ENCODE measurements around the gene BFSP1. TPM values are rescaled to one million over a fixed set of nuclear protein-coding genes. Genes with fewer than 3 reads are reported as not detected.

BFSP1 gene
- polyA plus RNA-seq, 1 of the 3 experiments (the other 2 are of a cell fraction), result 7.1 TPM

DNA sequence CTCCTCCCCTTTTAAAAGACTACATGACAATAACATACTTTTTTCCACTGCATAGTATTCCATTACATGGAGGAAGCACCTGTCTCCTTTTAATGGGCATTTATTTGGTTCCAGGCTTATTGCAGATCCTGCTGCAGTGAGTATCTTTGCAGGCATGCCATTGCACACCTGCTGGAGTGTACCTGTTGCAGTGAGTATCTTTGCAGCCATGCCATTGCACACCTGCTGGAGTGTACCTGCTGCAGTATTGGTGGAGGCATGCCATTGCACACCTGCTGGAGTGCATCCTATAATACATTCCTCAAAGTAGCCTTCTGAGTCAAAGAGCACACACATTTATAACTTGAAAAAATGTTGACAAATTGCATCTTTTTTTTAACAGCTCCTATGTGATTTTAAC lies 1.6 kb downstream of the BFSP1 start:
- no peak overlapping the region for H3K4me2 ChIP-seq
- no peaks in the 10 kb centered on the region for H3K79me2 ChIP-seq (ENCODE audit: insufficient read depth)
- CTCF ChIA-PET, result interaction anchor here (0.6 to 6.3 kb wide), 6 partner anchors 24 to 119 kb away, joined by 3 to 37 read pairs (median 4); no protein-coding TSS in a partner anchor
- H3K9ac ChIP-seq, result no peak overlapping the region
- POLR2A ChIA-PET, result no interaction called here
- no peak overlapping the region for H3K27ac ChIP-seq (ENCODE audit: low read depth in 2 of 2, low read length in 1 of 2)
- peaks cover 3 to 8% of the 10 kb centered on the region in 2 experiments; a peak in 2 of 4 replicates for H3K4me1 ChIP-seq (ENCODE audit: control insufficient read depth in 1 of 2, insufficient read depth in 2 of 2, low read depth in 1 of 2, low read length in 1 of 2)
- TF ChIP-seq RFX5 (IDR thresholded peaks at IDR 0.05; ENCODE audit: low read length) (no peak), YY1 (IDR thresholded peaks at IDR 0.05; ENCODE audit: low read depth) (no peak)
- no peaks in the 10 kb centered on the region for H3K36me3 ChIP-seq (replicated peaks in 1 of 2; ENCODE audit: control insufficient read depth in 1 of 2, insufficient read depth in 2 of 2, low read length in 1 of 2)
- no peaks in the 10 kb centered on the region for H3K27me3 ChIP-seq (ENCODE audit: insufficient read depth)
- H3K4me3 ChIP-seq (ENCODE audit: low read depth in 2 of 2, low read length in 1 of 2), result no peak overlapping the region
- no peaks in the 10 kb centered on the region for H3K9me2 ChIP-seq
- H3K9me3 ChIP-seq, result no peaks in the 10 kb centered on the region
- no peak for DNase-seq
- H3F3A ChIP-seq (replicated peaks; ENCODE audit: insufficient read depth), result no peaks in the 10 kb centered on the region
- no peaks in the 10 kb centered on the region for H4K20me1 ChIP-seq (ENCODE audit: insufficient read depth)
- H2AFZ ChIP-seq (ENCODE audit: low read depth), result no peak overlapping the region

DNA sequence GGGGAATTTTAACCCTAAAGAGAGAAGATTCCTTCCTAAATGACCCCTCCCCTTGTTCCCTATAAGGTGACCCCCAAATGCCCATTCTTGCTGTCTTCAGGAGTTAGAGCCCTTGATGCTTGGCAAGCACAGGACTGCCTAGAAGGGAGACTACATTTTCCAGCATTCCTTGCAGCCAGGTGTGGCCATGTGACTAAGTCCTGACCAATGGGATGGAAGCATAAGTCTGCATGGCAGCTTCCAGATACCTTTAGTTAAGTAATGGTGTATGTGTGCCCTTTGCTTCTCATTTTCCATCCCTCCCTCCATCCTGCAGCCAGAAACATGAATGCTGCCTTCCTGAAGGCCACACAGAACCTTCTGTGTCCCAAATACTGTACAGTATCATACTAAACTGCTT lies 5.5 kb downstream of the BFSP1 start:
- peak; percentile 50 for DNase-seq

More for the DNA sequence above, 5.5 kb downstream of the BFSP1 start:
- Histone ChIP-seq H4K20me1 (ENCODE audit: insufficient read depth) (no peaks in the 10 kb centered on the region), H3F3A (replicated peaks; ENCODE audit: insufficient read depth) (no peaks in the 10 kb centered on the region), H3K9me3 (no peaks in the 10 kb centered on the region), H3K27me3 (ENCODE audit: insufficient read depth) (no peaks in the 10 kb centered on the region), H3K4me1 (ENCODE audit: control insufficient read depth in 1 of 2, insufficient read depth in 2 of 2, low read depth in 1 of 2, low read length in 1 of 2) (peaks cover 1 to 3% of the 10 kb centered on the region in 2 experiments; a peak in 2 of 4 replicates), H2AFZ (ENCODE audit: low read depth) (no peak overlapping the region), H3K36me3 (replicated peaks in 1 of 2; ENCODE audit: control insufficient read depth in 1 of 2, insufficient read depth in 2 of 2, low read length in 1 of 2) (no peaks in the 10 kb centered on the region), H3K79me2 (ENCODE audit: insufficient read depth) (no peaks in the 10 kb centered on the region), H3K4me2 (no peak overlapping the region), H3K9me2 (no peaks in the 10 kb centered on the region), H3K9ac (no peak overlapping the region), H3K27ac (ENCODE audit: low read depth in 2 of 2, low read length in 1 of 2) (no peak overlapping the region), H3K4me3 (ENCODE audit: low read depth in 2 of 2, low read length in 1 of 2) (no peak overlapping the region)
- ChIA-PET CTCF (no interaction called here), POLR2A (no interaction called here)
- TF ChIP-seq RXRA (IDR thresholded peaks at IDR 0.05; ENCODE audit: borderline replicate concordance, low read depth) (no peak), EZH2phosphoT487 (IDR thresholded peaks at IDR 0.05; ENCODE audit: borderline replicate concordance, low read depth) (no peak), SIN3A (IDR thresholded peaks at IDR 0.05; ENCODE audit: borderline replicate concordance, low read depth, low read length) (no peak), TCF12 (IDR thresholded peaks at IDR 0.05) (no peak), YY1 (IDR thresholded peaks at IDR 0.05; ENCODE audit: low read depth) (peak; percentile 33; the same call in 1 of the 2 replicates), FOSL2 (IDR thresholded peaks at IDR 0.05; ENCODE audit: borderline replicate concordance, low read depth) (no peak), RAD21 (IDR thresholded peaks at IDR 0.05; ENCODE audit: low read length) (no peak)
- TF ChIP-seq, protein P1, sequence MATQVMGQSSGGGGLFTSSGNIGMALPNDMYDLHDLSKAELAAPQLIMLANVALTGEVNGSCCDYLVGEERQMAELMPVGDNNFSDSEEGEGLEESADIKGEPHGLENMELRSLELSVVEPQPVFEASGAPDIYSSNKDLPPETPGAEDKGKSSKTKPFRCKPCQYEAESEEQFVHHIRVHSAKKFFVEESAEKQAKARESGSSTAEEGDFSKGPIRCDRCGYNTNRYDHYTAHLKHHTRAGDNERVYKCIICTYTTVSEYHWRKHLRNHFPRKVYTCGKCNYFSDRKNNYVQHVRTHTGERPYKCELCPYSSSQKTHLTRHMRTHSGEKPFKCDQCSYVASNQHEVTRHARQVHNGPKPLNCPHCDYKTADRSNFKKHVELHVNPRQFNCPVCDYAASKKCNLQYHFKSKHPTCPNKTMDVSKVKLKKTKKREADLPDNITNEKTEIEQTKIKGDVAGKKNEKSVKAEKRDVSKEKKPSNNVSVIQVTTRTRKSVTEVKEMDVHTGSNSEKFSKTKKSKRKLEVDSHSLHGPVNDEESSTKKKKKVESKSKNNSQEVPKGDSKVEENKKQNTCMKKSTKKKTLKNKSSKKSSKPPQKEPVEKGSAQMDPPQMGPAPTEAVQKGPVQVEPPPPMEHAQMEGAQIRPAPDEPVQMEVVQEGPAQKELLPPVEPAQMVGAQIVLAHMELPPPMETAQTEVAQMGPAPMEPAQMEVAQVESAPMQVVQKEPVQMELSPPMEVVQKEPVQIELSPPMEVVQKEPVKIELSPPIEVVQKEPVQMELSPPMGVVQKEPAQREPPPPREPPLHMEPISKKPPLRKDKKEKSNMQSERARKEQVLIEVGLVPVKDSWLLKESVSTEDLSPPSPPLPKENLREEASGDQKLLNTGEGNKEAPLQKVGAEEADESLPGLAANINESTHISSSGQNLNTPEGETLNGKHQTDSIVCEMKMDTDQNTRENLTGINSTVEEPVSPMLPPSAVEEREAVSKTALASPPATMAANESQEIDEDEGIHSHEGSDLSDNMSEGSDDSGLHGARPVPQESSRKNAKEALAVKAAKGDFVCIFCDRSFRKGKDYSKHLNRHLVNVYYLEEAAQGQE (IDR thresholded peaks at IDR 0.05; ENCODE audit: low read depth, low read length), result no peak
- TF ChIP-seq, protein P2, sequence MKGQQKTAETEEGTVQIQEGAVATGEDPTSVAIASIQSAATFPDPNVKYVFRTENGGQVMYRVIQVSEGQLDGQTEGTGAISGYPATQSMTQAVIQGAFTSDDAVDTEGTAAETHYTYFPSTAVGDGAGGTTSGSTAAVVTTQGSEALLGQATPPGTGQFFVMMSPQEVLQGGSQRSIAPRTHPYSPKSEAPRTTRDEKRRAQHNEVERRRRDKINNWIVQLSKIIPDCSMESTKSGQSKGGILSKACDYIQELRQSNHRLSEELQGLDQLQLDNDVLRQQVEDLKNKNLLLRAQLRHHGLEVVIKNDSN (IDR thresholded peaks at IDR 0.05; ENCODE audit: borderline replicate concordance, low read depth), result peak; percentile 92
- TF ChIP-seq, protein P3, sequence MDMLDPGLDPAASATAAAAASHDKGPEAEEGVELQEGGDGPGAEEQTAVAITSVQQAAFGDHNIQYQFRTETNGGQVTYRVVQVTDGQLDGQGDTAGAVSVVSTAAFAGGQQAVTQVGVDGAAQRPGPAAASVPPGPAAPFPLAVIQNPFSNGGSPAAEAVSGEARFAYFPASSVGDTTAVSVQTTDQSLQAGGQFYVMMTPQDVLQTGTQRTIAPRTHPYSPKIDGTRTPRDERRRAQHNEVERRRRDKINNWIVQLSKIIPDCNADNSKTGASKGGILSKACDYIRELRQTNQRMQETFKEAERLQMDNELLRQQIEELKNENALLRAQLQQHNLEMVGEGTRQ (IDR thresholded peaks at IDR 0.05; ENCODE audit: borderline replicate concordance, low read depth, low read length), result peak; percentile 54; the same call in 1 of the 2 replicates
- TF ChIP-seq, protein P4, sequence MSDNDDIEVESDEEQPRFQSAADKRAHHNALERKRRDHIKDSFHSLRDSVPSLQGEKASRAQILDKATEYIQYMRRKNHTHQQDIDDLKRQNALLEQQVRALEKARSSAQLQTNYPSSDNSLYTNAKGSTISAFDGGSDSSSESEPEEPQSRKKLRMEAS (IDR thresholded peaks at IDR 0.05; ENCODE audit: low read depth), result no peak

All from SK-N-SH (cell line).